Mesenchymal stem cell (in vitro differentiated cells and primary cell): ENCODE measurements around the gene ASIC4.

Experiments
- DNase-seq: peaks from one replicate; pipeline ENCODE4 v3.0.0-alpha.2; 2013
- H2AFZ ChIP-seq: one replicate; pipeline ENCODE4 v1.6.1; 2013; ENCODE audit warnings: low read depth, mild to moderate bottlenecking, control low read depth, inconsistent platforms, low read length, moderate library complexity
- H2AK5ac ChIP-seq: 2 replicates; pipeline ENCODE4 v1.6.1; 2013; ENCODE audit warnings: low read length, moderate library complexity, mild to moderate bottlenecking, inconsistent platforms; ENCODE audit not compliant: severe bottlenecking
- H2BK120ac ChIP-seq: one replicate; pipeline ENCODE4 v1.6.1; 2013; ENCODE audit warnings: low read depth, mild to moderate bottlenecking, inconsistent platforms, low read length, moderate library complexity
- H2BK12ac ChIP-seq, 2 experiments: one replicate each; pipeline ENCODE4 v1.6.1; 2013; ENCODE audit warnings: inconsistent platforms in 2 of 2, low read length in 2 of 2, mild to moderate bottlenecking in 2 of 2, moderate library complexity in 2 of 2, control low read depth in 1 of 2
- H2BK15ac ChIP-seq: one replicate; pipeline ENCODE4 v1.6.1; 2013; ENCODE audit warnings: mild to moderate bottlenecking, low read depth, inconsistent platforms; ENCODE audit not compliant: poor library complexity, severe bottlenecking
- H2BK5ac ChIP-seq: 2 replicates; pipeline ENCODE4 v1.6.1; 2013; ENCODE audit warnings: low read depth, mild to moderate bottlenecking, low read length, control low read depth, inconsistent platforms; ENCODE audit not compliant: poor library complexity, severe bottlenecking
- H3K14ac ChIP-seq, 2 experiments: one replicate each; pipeline ENCODE4 v1.6.1; 2013; ENCODE audit warnings: inconsistent platforms in 2 of 2, low read length in 2 of 2, control low read depth in 1 of 2, mild to moderate bottlenecking in 1 of 2, moderate library complexity in 1 of 2
- H3K18ac ChIP-seq, 2 experiments: one replicate each; pipeline ENCODE4 v1.6.1; 2013; ENCODE audit warnings: inconsistent platforms in 2 of 2, low read length in 2 of 2, control low read depth in 1 of 2, low read depth in 1 of 2, mild to moderate bottlenecking in 1 of 2
- H3K23ac ChIP-seq, 2 experiments: one replicate each; pipeline ENCODE4 v1.6.1; 2013; ENCODE audit warnings: inconsistent platforms in 2 of 2, low read length in 2 of 2, mild to moderate bottlenecking in 2 of 2, moderate library complexity in 2 of 2, control low read depth in 1 of 2
- H3K27ac ChIP-seq: 2 replicates; pipeline ENCODE4 v1.5.1; 2013; ENCODE audit warnings: mild to moderate bottlenecking, moderate library complexity, low read length, control low read depth, inconsistent platforms; ENCODE audit not compliant: poor library complexity, severe bottlenecking
- H3K27me3 ChIP-seq, 2 experiments: 2 replicates each; pipeline versions ENCODE4 v1.6.1 to v1.7.0; 2013; ENCODE audit warnings: low read length in 2 of 2, mild to moderate bottlenecking in 2 of 2, moderate library complexity in 2 of 2, control low read depth in 1 of 2, inconsistent platforms in 1 of 2; ENCODE audit not compliant: control insufficient read depth in 1 of 2, insufficient read depth in 1 of 2
- H3K36me3 ChIP-seq, 2 experiments: 2 replicates each; pipeline versions ENCODE4 v1.6.1 to v1.7.0; 2013; ENCODE audit warnings: low read length in 2 of 2, control low read depth in 1 of 2, inconsistent platforms in 1 of 2, low read depth in 1 of 2, mild to moderate bottlenecking in 1 of 2; ENCODE audit not compliant: insufficient read depth in 2 of 2, control insufficient read depth in 1 of 2
- H3K4ac ChIP-seq, 2 experiments: one replicate each; pipeline ENCODE4 v1.6.1; 2013; ENCODE audit warnings: inconsistent platforms in 2 of 2, low read length in 2 of 2, mild to moderate bottlenecking in 2 of 2, moderate library complexity in 2 of 2, control low read depth in 1 of 2, low read depth in 1 of 2
- H3K4me1 ChIP-seq: 2 replicates; pipeline ENCODE4 v1.6.1; 2013; ENCODE audit warnings: low read depth, low read length, control low read depth; ENCODE audit not compliant: control insufficient read depth, insufficient read depth
- H3K4me2 ChIP-seq: 2 replicates; pipeline ENCODE4 v1.6.1; 2013; ENCODE audit warnings: low read length, mild to moderate bottlenecking, inconsistent platforms; ENCODE audit not compliant: poor library complexity, severe bottlenecking
- H3K4me3 ChIP-seq, 2 experiments: 2 replicates each; pipeline versions ENCODE4 v1.5.1 to v1.7.0; 2013; ENCODE audit warnings: low read length in 2 of 2, mild to moderate bottlenecking in 2 of 2, control low read depth in 1 of 2, low read depth in 1 of 2; ENCODE audit not compliant: insufficient read depth in 1 of 2
- H3K79me1 ChIP-seq: replicated peaks from 2 replicates; pipeline ENCODE4 v1.6.1; 2013; ENCODE audit warnings: mild to moderate bottlenecking, control low read depth, low read length, inconsistent platforms; ENCODE audit not compliant: poor library complexity, severe bottlenecking
- H3K9ac ChIP-seq: 2 replicates; pipeline ENCODE4 v1.7.0; 2013; ENCODE audit warnings: mild to moderate bottlenecking, low read length, moderate library complexity
- H3K9me3 ChIP-seq: 2 replicates; pipeline ENCODE4 v1.7.0; 2013; ENCODE audit warnings: mild to moderate bottlenecking, low read length; ENCODE audit not compliant: control insufficient read depth
- H4K8ac ChIP-seq: one replicate; pipeline ENCODE4 v1.6.1; 2013; ENCODE audit warnings: inconsistent platforms, mild to moderate bottlenecking, low read length, moderate library complexity
- H4K91ac ChIP-seq: one replicate; pipeline ENCODE4 v1.6.1; 2013; ENCODE audit warnings: mild to moderate bottlenecking, low read length, inconsistent platforms
- WGBS: methylation state at CpG from one replicate; pipeline ENCODE4 v1.1.7; 2013; ENCODE audit warnings: mixed read lengths; 5-methylcytosine and 5-hydroxymethylcytosine counted together

Gene ASIC4

DNA sequence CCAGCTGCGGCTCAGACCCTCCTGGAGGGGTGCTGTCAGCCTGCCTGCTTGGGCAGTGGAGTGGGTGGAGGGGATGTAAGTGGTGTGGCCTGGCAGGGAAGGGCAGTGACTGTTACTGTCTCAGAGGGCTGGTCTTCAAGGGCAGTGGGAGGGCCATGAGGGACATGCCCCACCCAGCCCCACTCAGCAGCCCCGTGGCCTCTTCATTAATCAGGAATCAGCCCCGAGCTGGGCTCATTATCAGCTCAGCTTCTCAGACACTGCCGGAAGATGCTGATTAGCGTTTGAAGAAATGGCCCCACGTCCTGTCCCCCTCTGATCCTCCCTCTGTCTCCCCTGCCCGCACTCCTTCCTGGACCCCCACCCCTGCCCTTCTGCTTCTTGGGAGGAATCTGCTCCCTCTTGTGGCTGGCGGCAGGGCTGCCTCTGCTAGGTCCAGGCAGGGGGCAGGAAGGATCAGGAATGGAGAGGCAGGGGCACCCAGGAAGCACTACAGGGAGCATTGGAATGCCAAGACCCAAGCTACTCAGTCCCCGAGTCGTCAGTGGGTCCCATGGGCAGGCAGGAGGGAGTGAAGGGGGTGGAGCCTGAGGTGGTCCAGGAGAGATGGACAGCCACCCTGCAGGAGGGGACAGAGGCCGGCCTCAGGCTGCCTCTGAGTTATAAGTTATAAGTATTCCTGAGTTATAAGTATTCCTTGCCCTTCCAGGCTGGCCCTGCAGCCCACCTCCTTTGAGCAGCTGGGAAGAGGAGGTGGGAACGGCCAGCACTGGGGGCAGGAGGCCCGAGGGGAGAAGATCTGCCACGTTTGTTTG is 7.0 kb downstream of the ASIC4 start:
- Histone ChIP-seq H3K27ac (no peak overlapping the region), H3K9ac (peak overlapping the region; percentile 71), H3K4me3 (peak overlapping the region in 1 of 2 experiments; percentile 31), H4K91ac (no peak overlapping the region), H3K4ac (no peak overlapping the region), H2BK5ac (no peak overlapping the region), H3K36me3 (no peaks in the 10 kb centered on the region), H3K9me3 (no peaks in the 10 kb centered on the region), H3K79me1 (no peaks in the 10 kb centered on the region), H3K18ac (peak overlapping the region; percentile 2 to 61), H2BK15ac (no peak overlapping the region), H2AFZ (no peak overlapping the region), H2AK5ac (no peak overlapping the region), H2BK120ac (no peak overlapping the region), H3K14ac (no peak overlapping the region), H4K8ac (no peak overlapping the region), H2BK12ac (peak overlapping the region in 1 of 2 experiments; percentile 82), H3K4me2 (no peak overlapping the region), H3K4me1 (peaks cover 32% of the 10 kb centered on the region), H3K23ac (no peak overlapping the region), H3K27me3 (peaks cover 25 to 31% of the 10 kb centered on the region in 2 experiments)
- DNase-seq, result peak; percentile 65
- WGBS, result 2% methylated on average over 12 of the region's 14 CpGs

DNA sequence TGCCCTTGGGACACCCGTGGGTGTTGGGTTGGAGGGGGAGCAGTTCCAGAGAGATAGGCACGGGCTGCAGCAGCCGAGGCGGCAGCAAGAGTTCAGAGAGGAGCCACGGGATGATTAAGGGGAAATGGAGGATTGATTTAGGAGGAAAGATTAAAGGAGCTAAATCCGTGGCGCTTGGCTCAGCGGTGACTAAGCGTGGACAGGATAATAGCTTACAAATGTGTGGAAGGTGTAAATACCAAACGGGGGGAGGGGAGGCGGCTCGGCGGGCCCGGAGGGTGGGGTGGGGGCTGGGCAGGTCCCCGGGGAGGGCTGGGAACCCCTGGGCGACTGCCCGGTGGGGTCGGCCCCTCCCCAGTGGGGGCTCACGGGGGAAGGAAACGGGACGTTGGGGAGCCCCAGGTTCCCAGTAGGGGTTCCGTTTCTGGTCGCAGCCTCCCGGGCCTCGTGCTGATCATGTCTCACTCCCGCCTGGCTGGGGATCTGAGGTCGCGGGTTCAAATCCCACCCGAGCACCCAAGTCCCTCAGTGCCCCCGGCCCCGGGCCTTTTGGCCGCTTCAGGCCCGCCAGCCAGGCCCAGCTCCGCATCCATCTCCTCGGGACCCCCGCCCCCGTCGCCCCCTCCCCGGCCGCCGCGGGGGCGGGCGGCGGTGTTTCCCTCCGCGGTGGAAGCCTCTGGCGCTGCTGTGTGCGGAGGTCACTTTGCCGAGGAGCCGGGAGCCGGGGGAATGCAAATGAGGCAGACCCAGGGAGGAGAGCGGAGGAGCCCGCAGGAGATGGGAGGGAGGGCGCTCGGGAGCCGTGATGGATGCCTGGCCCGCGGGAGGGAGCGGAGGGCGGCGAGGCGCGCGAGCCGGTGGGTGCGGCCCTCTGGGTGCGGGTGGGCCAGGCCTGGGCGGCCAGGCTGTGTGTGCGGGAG is 8.1 kb downstream of the ASIC4 start:
- peak overlapping the region; percentile 2 to 61 for H3K18ac ChIP-seq
- peaks cover 25 to 34% of the 10 kb centered on the region in 2 experiments for H3K27me3 ChIP-seq
- H3K9me3 ChIP-seq, result no peaks in the 10 kb centered on the region
- no peaks in the 10 kb centered on the region for H3K79me1 ChIP-seq
- H2AK5ac ChIP-seq, result peak overlapping the region; percentile 26
- no peaks in the 10 kb centered on the region for H3K36me3 ChIP-seq
- H3K4ac ChIP-seq, result peak overlapping the region in 1 of 2 experiments; percentile 16
- H2AFZ ChIP-seq, result no peak overlapping the region
- H4K8ac ChIP-seq, result peak overlapping the region; percentile 59
- H3K23ac ChIP-seq, result no peak overlapping the region
- H2BK5ac ChIP-seq, result no peak overlapping the region
- peak overlapping the region; percentile 44 for H2BK15ac ChIP-seq
- peaks cover 32% of the 10 kb centered on the region for H3K4me1 ChIP-seq
- H2BK12ac ChIP-seq, result peak overlapping the region in 1 of 2 experiments; percentile 34
- WGBS, result 3% methylated on average over 51 of the region's 70 CpGs
- no peak overlapping the region for H2BK120ac ChIP-seq
- H3K4me3 ChIP-seq, result peak overlapping the region; percentile 31 to 49
- H3K27ac ChIP-seq, result peak overlapping the region; percentile 30
- peak overlapping the region; percentile 71 for H3K9ac ChIP-seq
- no peak overlapping the region for H3K14ac ChIP-seq
- peak overlapping the region; percentile 62 for H3K4me2 ChIP-seq
- peak; percentile 71 for DNase-seq
- peak overlapping the region; percentile 29 for H4K91ac ChIP-seq

DNA sequence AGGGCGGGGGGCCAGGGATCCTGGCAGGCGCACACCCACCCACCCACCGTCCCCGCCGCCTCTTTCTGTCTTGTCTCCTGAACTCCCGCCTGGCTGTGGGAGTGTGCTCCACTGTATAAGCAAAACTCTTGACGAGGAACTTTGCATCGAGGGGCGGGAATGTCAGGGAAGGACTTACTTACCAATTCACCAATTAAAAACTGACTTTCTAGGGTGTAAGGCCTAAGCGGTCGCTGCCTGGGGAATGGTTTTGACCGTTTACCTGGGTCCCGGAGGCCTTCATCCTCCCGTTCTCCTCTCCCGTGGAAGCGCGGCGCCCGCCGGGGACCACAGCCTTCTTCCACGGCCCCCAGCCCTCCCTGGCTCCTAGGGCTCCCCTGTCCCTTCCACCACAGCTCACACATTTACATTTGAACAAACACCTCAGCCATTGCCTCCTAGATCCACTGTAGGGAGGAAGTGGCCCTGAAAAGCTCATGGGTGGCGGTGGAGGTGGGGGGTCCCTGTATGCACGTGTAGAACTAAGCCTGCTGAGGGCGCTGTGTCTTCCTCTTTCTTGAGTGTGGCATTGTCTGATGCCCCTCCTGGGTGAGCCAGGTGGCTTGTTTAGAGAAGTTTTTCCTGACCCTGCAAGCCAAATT is 8.9 kb downstream of the ASIC4 start:
- no peak overlapping the region for H3K18ac ChIP-seq
- H3K27me3 ChIP-seq, result peaks cover 25 to 38% of the 10 kb centered on the region in 2 experiments
- H3K9ac ChIP-seq, result peak overlapping the region; percentile 54
- no peaks in the 10 kb centered on the region for H3K36me3 ChIP-seq
- H2AK5ac ChIP-seq, result no peak overlapping the region
- peak overlapping the region; percentile 9 for H4K91ac ChIP-seq
- peaks cover 28% of the 10 kb centered on the region for H3K4me1 ChIP-seq
- peak overlapping the region; percentile 62 for H3K4me2 ChIP-seq
- DNase-seq, result no peak
- H3K9me3 ChIP-seq, result no peaks in the 10 kb centered on the region
- H3K79me1 ChIP-seq, result no peaks in the 10 kb centered on the region
- H2BK120ac ChIP-seq, result no peak overlapping the region
- H3K4ac ChIP-seq, result peak overlapping the region in 1 of 2 experiments; percentile 54
- no peak overlapping the region for H2AFZ ChIP-seq
- no peak overlapping the region for H4K8ac ChIP-seq
- H2BK15ac ChIP-seq, result peak overlapping the region; percentile 26
- H3K4me3 ChIP-seq, result peak overlapping the region in 1 of 2 experiments; percentile 49
- H3K14ac ChIP-seq, result no peak overlapping the region
- H3K27ac ChIP-seq, result no peak overlapping the region
- H3K23ac ChIP-seq, result peak overlapping the region in 1 of 2 experiments; percentile 78
- H2BK5ac ChIP-seq, result no peak overlapping the region
- H2BK12ac ChIP-seq, result peak overlapping the region in 1 of 2 experiments; percentile 64
- 47% methylated on average over 14 of the region's 24 CpGs for WGBS
